GM12878 (cell line): ENCODE data around the gene UBB. TPM values are rescaled to one million over a fixed set of nuclear protein-coding genes. Genes with fewer than 3 reads are reported as not detected.

Experiments used
- CHD2 ChIP-seq: IDR thresholded peaks from 2 replicates; pipeline ENCODE4 v1.6.1; 2011; ENCODE audit warnings: low read depth, low read length, improper control_type of control experiment, borderline replicate concordance
- HCFC1 ChIP-seq: fragments of 150-350 bp; IDR thresholded peaks from 2 replicates; pipeline ENCODE4 v1.6.1; 2014; ENCODE audit warnings: low read length
- HDAC2 ChIP-seq: fragments of 200-600 bp; sonication (generic); IDR thresholded peaks from 2 replicates; pipeline ENCODE4 v1.6.1; 2017
- KLF5 ChIP-seq: fragments of 450-650 bp; IDR thresholded peaks from 2 replicates; pipeline ENCODE4 v1.6.1; 2014; ENCODE audit warnings: mild to moderate bottlenecking; ENCODE audit not compliant: partially characterized antibody
- NR2F1 ChIP-seq: fragments of 450-650 bp; conservative IDR thresholded peaks from 2 replicates; pipeline ENCODE4 v1.6.1; 2017; ENCODE audit warnings: mild to moderate bottlenecking
- POLR2A ChIP-seq: IDR thresholded peaks from 2 replicates; pipeline ENCODE4 v1.6.1; 2011; ENCODE audit warnings: low read depth, mild to moderate bottlenecking, low read length
- SREBF1 ChIP-seq: IDR thresholded peaks from 2 replicates; pipeline ENCODE4 v1.6.1; 2012; ENCODE audit warnings: mild to moderate bottlenecking, low read length
- SRF ChIP-seq, 2 experiments: IDR thresholded peaks; 2 replicates each; pipeline ENCODE4 v1.6.1; 2011; ENCODE audit warnings: low read depth in 2 of 2, low read length in 2 of 2, mild to moderate bottlenecking in 1 of 2, moderate library complexity in 1 of 2
- SUZ12 ChIP-seq: fragments of 200-600 bp; sonication (generic); IDR thresholded peaks from one replicate; pipeline ENCODE4 v1.6.1; 2018; ENCODE audit warnings: antibody characterized with exemption, mild to moderate bottlenecking; ENCODE audit not compliant: unreplicated experiment
- TAF1 ChIP-seq: IDR thresholded peaks from 2 replicates; pipeline ENCODE4 v1.6.1; 2011; ENCODE audit warnings: mild to moderate bottlenecking, low read depth, low read length, borderline replicate concordance
- TBL1XR1 ChIP-seq: IDR thresholded peaks from 2 replicates; pipeline ENCODE4 v1.6.1; 2012; ENCODE audit warnings: low read depth, low read length, improper control_type of control experiment
- ZBTB4 ChIP-seq: fragments of 450-650 bp; formaldehyde crosslinking; IDR thresholded peaks from 2 replicates; pipeline ENCODE4 v1.4.0; 2022; ENCODE audit warnings: mild to moderate bottlenecking, moderate library complexity
- ZNF207 ChIP-seq: fragments of 450-650 bp; IDR thresholded peaks from 2 replicates; pipeline ENCODE4 v1.6.1; 2014; ENCODE audit warnings: antibody characterized with exemption, mild to moderate bottlenecking, borderline replicate concordance
- polyA plus RNA-seq, 11 experiments: library from polyadenylated mRNA; depleted of rRNA in 4 of 11; unstranded in 6 of 11; stranded (reverse) in 5 of 11; fragments of >200 nt; fragmentation: Nextera tagmentation in 4 of 11; fragmentation: Illumina TruSeq in 1 of 11; extraction: Ambion mirVana in 4 of 11; extraction: Trizol in 1 of 11; gene quantifications; 1 replicate in 1 of 11; 2 replicates in 10 of 11; pipeline versions ENCODE4 v1.2.1 to v1.2.3, GENCODE V29; 2011 to 2016; ENCODE audit warnings: inconsistent platforms in 2 of 11, missing spikeins in 2 of 11, low read depth in 1 of 11
- total RNA-seq, 4 experiments: library from RNA; depleted of rRNA in 3 of 4; stranded (reverse); fragments of >200 nt in 3 of 4; fragmentation: Illumina TruSeq in 1 of 4; extraction: Trizol in 1 of 4; gene quantifications; 2 replicates each; pipeline versions ENCODE4 v1.2.1 to v1.2.3, GENCODE V29; 2013 to 2021
- TF ChIP-seq, protein P1 (sequence below): fragments of 450-650 bp; IDR thresholded peaks from 2 replicates; pipeline ENCODE4 v1.6.1; 2017; ENCODE audit warnings: mild to moderate bottlenecking, moderate library complexity
- TF ChIP-seq, protein P2 (sequence below), 3 experiments: IDR thresholded peaks in 2 of 3; conservative IDR thresholded peaks in 1 of 3; 2 replicates each; pipeline ENCODE4 v1.5.1; 2011; ENCODE audit warnings: low read depth in 3 of 3, low read length in 3 of 3, mild to moderate bottlenecking in 3 of 3, control low read depth in 2 of 3, moderate library complexity in 2 of 3, inconsistent platforms in 1 of 3, mixed read lengths in 1 of 3; ENCODE audit not compliant: control insufficient read depth in 2 of 3, insufficient read depth in 1 of 3; ENCODE audit errors: extremely low read depth in 1 of 3
- TF ChIP-seq, protein P3 (sequence below): fragments of 450-650 bp; IDR thresholded peaks from 2 replicates; pipeline ENCODE4 v1.6.1; 2017; ENCODE audit warnings: mild to moderate bottlenecking, low read depth, inconsistent platforms; ENCODE audit not compliant: poor library complexity, severe bottlenecking

UBB gene
- total and polyA plus RNA-seq, 10 of the 15 experiments (the other 5 are each of a cell fraction or from before 2014, with no cell fraction given) = 1,133 to 4,246 (median 2,099) TPM

DNA sequence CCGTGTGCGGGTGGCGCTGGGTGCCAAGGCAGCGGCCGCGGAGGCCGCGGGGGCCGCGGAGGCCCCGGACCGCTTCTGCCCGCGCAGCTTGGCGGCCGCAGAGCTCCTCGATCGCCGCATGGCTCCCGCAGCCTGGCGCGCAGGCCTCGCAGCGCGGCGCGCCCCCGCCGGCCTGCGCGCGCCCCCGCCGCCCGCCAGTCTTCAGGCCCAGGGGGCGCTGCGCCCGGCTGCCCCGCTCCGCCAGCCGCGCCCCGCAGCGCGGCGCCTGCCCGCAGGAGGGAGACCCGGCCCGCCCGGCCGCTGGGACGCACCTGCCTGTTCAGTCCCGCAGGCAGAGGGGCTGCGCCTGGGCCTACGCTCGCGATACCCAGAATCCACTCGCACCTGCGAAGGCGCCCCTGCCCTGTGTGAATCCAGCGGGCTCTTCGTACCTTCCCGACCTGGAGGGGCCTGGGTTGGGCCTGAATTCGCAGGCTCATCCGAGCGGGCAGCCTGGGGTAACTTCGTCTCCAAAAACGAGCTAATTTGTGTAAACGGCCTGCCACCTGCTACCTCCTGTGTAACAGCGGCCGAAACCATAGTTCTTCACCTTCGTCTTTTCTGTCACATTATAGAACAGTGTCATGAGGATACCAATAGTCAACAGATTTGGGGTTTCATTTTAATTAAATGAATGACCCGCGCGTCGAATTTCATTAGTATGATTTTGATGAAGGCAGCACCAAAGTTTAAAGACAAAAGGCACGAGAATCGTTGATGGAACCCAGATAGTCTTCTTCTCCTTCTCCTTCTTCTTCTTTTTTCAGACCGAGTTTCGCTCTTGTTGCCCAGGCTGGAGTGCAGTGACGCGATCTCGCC lies 27.3 kb upstream of the UBB start, which contains the start of gene CENPV (continued):
- no peak for TF ChIP-seq TBL1XR1
- TF ChIP-seq POLR2A = peak; percentile 76
- no peak for TF ChIP-seq ZNF207
- 0 out of 2 replicates have a peak, but pooled peaks have one; percentile 37 for TF ChIP-seq HDAC2
- TF ChIP-seq SREBF1 = no peak
- TF ChIP-seq TAF1 = peak; percentile 55; the same call in 1 of the 2 replicates
- no peak for TF ChIP-seq KLF5
- TF ChIP-seq, protein P1, sequence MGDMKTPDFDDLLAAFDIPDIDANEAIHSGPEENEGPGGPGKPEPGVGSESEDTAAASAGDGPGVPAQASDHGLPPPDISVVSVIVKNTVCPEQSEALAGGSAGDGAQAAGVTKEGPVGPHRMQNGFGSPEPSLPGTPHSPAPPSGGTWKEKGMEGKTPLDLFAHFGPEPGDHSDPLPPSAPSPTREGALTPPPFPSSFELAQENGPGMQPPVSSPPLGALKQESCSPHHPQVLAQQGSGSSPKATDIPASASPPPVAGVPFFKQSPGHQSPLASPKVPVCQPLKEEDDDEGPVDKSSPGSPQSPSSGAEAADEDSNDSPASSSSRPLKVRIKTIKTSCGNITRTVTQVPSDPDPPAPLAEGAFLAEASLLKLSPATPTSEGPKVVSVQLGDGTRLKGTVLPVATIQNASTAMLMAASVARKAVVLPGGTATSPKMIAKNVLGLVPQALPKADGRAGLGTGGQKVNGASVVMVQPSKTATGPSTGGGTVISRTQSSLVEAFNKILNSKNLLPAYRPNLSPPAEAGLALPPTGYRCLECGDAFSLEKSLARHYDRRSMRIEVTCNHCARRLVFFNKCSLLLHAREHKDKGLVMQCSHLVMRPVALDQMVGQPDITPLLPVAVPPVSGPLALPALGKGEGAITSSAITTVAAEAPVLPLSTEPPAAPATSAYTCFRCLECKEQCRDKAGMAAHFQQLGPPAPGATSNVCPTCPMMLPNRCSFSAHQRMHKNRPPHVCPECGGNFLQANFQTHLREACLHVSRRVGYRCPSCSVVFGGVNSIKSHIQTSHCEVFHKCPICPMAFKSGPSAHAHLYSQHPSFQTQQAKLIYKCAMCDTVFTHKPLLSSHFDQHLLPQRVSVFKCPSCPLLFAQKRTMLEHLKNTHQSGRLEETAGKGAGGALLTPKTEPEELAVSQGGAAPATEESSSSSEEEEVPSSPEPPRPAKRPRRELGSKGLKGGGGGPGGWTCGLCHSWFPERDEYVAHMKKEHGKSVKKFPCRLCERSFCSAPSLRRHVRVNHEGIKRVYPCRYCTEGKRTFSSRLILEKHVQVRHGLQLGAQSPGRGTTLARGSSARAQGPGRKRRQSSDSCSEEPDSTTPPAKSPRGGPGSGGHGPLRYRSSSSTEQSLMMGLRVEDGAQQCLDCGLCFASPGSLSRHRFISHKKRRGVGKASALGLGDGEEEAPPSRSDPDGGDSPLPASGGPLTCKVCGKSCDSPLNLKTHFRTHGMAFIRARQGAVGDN = peak; percentile 44; the same call in 1 of the 2 replicates
- TF ChIP-seq SRF (IDR thresholded peaks at IDR 0.05; ENCODE audit: low read depth in 2 of 2, low read length in 2 of 2) = no peak
- TF ChIP-seq ZBTB4 (CRISPR knock-in tag) = no peak
- no peak for TF ChIP-seq SUZ12
- TF ChIP-seq, protein P2, sequence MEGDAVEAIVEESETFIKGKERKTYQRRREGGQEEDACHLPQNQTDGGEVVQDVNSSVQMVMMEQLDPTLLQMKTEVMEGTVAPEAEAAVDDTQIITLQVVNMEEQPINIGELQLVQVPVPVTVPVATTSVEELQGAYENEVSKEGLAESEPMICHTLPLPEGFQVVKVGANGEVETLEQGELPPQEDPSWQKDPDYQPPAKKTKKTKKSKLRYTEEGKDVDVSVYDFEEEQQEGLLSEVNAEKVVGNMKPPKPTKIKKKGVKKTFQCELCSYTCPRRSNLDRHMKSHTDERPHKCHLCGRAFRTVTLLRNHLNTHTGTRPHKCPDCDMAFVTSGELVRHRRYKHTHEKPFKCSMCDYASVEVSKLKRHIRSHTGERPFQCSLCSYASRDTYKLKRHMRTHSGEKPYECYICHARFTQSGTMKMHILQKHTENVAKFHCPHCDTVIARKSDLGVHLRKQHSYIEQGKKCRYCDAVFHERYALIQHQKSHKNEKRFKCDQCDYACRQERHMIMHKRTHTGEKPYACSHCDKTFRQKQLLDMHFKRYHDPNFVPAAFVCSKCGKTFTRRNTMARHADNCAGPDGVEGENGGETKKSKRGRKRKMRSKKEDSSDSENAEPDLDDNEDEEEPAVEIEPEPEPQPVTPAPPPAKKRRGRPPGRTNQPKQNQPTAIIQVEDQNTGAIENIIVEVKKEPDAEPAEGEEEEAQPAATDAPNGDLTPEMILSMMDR (IDR thresholded peaks at IDR 0.05 in 2 of 3, conservative IDR thresholded peaks at IDR 0.05 in 1 of 3; ENCODE audit: control insufficient read depth in 2 of 3, extremely low read depth in 1 of 3, insufficient read depth in 1 of 3, low read depth in 3 of 3, low read length in 3 of 3) = peak in 1 of 3 experiments; percentile 36; a peak in 2 of 6 replicates
- TF ChIP-seq CHD2 = peak; percentile 76
- TF ChIP-seq HCFC1 = no peak
- peak; percentile 32; the same call in 1 of the 2 replicates for TF ChIP-seq NR2F1
- TF ChIP-seq, protein P3, sequence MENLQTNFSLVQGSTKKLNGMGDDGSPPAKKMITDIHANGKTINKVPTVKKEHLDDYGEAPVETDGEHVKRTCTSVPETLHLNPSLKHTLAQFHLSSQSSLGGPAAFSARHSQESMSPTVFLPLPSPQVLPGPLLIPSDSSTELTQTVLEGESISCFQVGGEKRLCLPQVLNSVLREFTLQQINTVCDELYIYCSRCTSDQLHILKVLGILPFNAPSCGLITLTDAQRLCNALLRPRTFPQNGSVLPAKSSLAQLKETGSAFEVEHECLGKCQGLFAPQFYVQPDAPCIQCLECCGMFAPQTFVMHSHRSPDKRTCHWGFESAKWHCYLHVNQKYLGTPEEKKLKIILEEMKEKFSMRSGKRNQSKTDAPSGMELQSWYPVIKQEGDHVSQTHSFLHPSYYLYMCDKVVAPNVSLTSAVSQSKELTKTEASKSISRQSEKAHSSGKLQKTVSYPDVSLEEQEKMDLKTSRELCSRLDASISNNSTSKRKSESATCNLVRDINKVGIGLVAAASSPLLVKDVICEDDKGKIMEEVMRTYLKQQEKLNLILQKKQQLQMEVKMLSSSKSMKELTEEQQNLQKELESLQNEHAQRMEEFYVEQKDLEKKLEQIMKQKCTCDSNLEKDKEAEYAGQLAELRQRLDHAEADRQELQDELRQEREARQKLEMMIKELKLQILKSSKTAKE = no peak
